PC-9 (cell line): ENCODE measurements around the gene PAAF1. TPM values are rescaled to one million over a fixed set of nuclear protein-coding genes. Genes with fewer than 3 reads are reported as not detected.

ENCODE experiments used
- BruUV-seq: library from RNA; stranded (reverse); fragments of 400-500 nt; replicated peaks from 2 replicates; lab custom pipeline; 2021; lab: Mats Ljungman, UMichigan
- CTCF ChIA-PET: fragments of 300-600 bp; sonication (Branson Sonifier 250); formaldehyde crosslinking; loops from one replicate; lab custom pipeline; 2022; ENCODE audit warnings: antibody characterized with exemption; lab: Charles Lee
- POLR2A ChIA-PET: fragments of 300-600 bp; sonication (Branson Sonifier 250); formaldehyde crosslinking; loops from one replicate; lab custom pipeline; 2022; ENCODE audit warnings: antibody characterized with exemption; ENCODE audit not compliant: unreplicated experiment; lab: Charles Lee
- DNase-seq, 2 experiments: peaks; one replicate each; pipeline versions ENCODE4 v3.0.0 to v3.0.0-alpha.2; 2015 to 2022; ENCODE audit warnings: mixed read lengths in 1 of 2
- H2AFZ ChIP-seq: fragments of 200-600 bp; sonication (generic); 2 replicates; pipeline ENCODE4 v1.8.1; 2017; ENCODE audit warnings: antibody characterized with exemption
- H3F3A ChIP-seq: fragments of 200-600 bp; sonication (generic); 2 replicates; pipeline ENCODE4 v1.8.1; 2017; ENCODE audit warnings: antibody characterized with exemption, mild to moderate bottlenecking, low read depth; ENCODE audit not compliant: insufficient read depth
- H3K27ac ChIP-seq: fragments of 200-600 bp; sonication (generic); 2 replicates; pipeline ENCODE4 v1.6.1; 2016; ENCODE audit warnings: mixed run types
- H3K27me3 ChIP-seq: fragments of 200-600 bp; sonication (generic); 2 replicates; pipeline ENCODE4 v1.6.1; 2016; ENCODE audit warnings: low read depth, mixed run types; ENCODE audit not compliant: insufficient read depth
- H3K36me3 ChIP-seq: fragments of 200-600 bp; sonication (generic); 2 replicates; pipeline ENCODE4 v1.6.1; 2016; ENCODE audit warnings: low read depth, mixed run types
- H3K4me1 ChIP-seq: fragments of 200-600 bp; sonication (generic); replicated peaks from 2 replicates; pipeline ENCODE4 v1.6.1; 2016; ENCODE audit warnings: mixed run types; ENCODE audit not compliant: insufficient read depth
- H3K4me2 ChIP-seq: fragments of 200-600 bp; sonication (generic); 2 replicates; pipeline ENCODE4 v1.6.1; 2017; ENCODE audit warnings: mixed run types
- H3K4me3 ChIP-seq: fragments of 200-600 bp; sonication (generic); 2 replicates; pipeline ENCODE4 v1.6.1; 2016; ENCODE audit warnings: mixed run types
- H3K79me2 ChIP-seq: fragments of 200-600 bp; sonication (generic); 2 replicates; pipeline ENCODE4 v1.6.1; 2017; ENCODE audit warnings: low read depth, mixed run types
- H3K9me2 ChIP-seq: fragments of 200-600 bp; sonication (generic); 2 replicates; pipeline ENCODE4 v1.8.1; 2017; ENCODE audit warnings: mild to moderate bottlenecking; ENCODE audit not compliant: insufficient read depth
- H3K9me3 ChIP-seq: fragments of 200-600 bp; sonication (generic); 2 replicates; pipeline ENCODE4 v1.8.1; 2016; ENCODE audit warnings: low read depth; ENCODE audit not compliant: insufficient read depth
- H4K20me1 ChIP-seq: fragments of 200-600 bp; sonication (generic); 2 replicates; pipeline ENCODE4 v1.8.1; 2017; ENCODE audit not compliant: insufficient read depth
- EZH2 ChIP-seq: fragments of 200-600 bp; sonication (generic); IDR thresholded peaks from 2 replicates; pipeline ENCODE4 v1.8.0; 2017; ENCODE audit warnings: antibody characterized with exemption, low read depth
- intact Hi-C: fragments of 100-400 bp; cut with micrococcal nuclease; formaldehyde crosslinking; loops from one replicate; pipeline ENCODE4 v1.10.0; 2022; ENCODE audit not compliant: unreplicated experiment
- total RNA-seq: library from RNA; stranded (reverse); gene quantifications from 2 replicates; pipeline ENCODE4 v1.2.3, GENCODE V29; 2021
- TF ChIP-seq, protein P1 (sequence below): fragments of 200-600 bp; sonication (generic); conservative IDR thresholded peaks from 2 replicates; pipeline ENCODE4 v1.6.1; 2017; ENCODE audit warnings: mixed run types, antibody characterized with exemption, mild to moderate bottlenecking, moderate library complexity

PAAF1 gene
- total RNA-seq, 1 experiment from 2014 or later: 30.0 TPM

- no peaks in the 10 kb centered on the region for H3K79me2 ChIP-seq
- peaks cover under 1% of the 10 kb centered on the region for H3F3A ChIP-seq
- H3K4me3 ChIP-seq: no peak overlapping the region
- no peaks in the 10 kb centered on the region for H3K27me3 ChIP-seq
- H3K36me3 ChIP-seq: peaks cover 19% of the 10 kb centered on the region; the same call in 1 of the 2 replicates
- ChIA-PET POLR2A (no interaction called here), CTCF (interaction anchor here (0.6 kb wide), 1 partner anchor 72 kb away, joined by 3 read pairs; the partner anchor contains the start of gene MRPL48)
- no peak for DNase-seq
- H3K4me2 ChIP-seq: no peak overlapping the region
- TF ChIP-seq EZH2: no peak
- TF ChIP-seq, protein P1, sequence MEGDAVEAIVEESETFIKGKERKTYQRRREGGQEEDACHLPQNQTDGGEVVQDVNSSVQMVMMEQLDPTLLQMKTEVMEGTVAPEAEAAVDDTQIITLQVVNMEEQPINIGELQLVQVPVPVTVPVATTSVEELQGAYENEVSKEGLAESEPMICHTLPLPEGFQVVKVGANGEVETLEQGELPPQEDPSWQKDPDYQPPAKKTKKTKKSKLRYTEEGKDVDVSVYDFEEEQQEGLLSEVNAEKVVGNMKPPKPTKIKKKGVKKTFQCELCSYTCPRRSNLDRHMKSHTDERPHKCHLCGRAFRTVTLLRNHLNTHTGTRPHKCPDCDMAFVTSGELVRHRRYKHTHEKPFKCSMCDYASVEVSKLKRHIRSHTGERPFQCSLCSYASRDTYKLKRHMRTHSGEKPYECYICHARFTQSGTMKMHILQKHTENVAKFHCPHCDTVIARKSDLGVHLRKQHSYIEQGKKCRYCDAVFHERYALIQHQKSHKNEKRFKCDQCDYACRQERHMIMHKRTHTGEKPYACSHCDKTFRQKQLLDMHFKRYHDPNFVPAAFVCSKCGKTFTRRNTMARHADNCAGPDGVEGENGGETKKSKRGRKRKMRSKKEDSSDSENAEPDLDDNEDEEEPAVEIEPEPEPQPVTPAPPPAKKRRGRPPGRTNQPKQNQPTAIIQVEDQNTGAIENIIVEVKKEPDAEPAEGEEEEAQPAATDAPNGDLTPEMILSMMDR: no peak
- intact Hi-C loops: no loop called here
- no peaks in the 10 kb centered on the region for H3K9me2 ChIP-seq
- no TSS peak for BruUV-seq
- H4K20me1 ChIP-seq: peaks cover 4% of the 10 kb centered on the region; the same call in 1 of the 2 replicates
- no peaks in the 10 kb centered on the region for H3K9me3 ChIP-seq
- no peak overlapping the region for H3K27ac ChIP-seq
- H3K4me1 ChIP-seq: peaks cover 4% of the 10 kb centered on the region
- no peak overlapping the region for H2AFZ ChIP-seq
Observed at GRCh38 chr11:73859671-73860070, 17.1 kb upstream of the PAAF1 start.

GRCh38 chr11:73860202-73860601 is 16.6 kb upstream of the PAAF1 start:
- Histone ChIP-seq H3K79me2 (no peaks in the 10 kb centered on the region), H2AFZ (no peak overlapping the region), H3K36me3 (peaks cover 19% of the 10 kb centered on the region; the same call in 1 of the 2 replicates), H3K4me1 (no peaks in the 10 kb centered on the region), H4K20me1 (peaks cover 4% of the 10 kb centered on the region; the same call in 1 of the 2 replicates), H3K27me3 (no peaks in the 10 kb centered on the region), H3K27ac (no peak overlapping the region), H3K4me2 (no peak overlapping the region), H3F3A (no peaks in the 10 kb centered on the region; the same call in 1 of the 2 replicates), H3K9me3 (no peaks in the 10 kb centered on the region), H3K9me2 (no peaks in the 10 kb centered on the region), H3K4me3 (no peak overlapping the region)
- ChIA-PET CTCF (no interaction called here), POLR2A (no interaction called here)
- intact Hi-C loops: no loop called here
- no peak for TF ChIP-seq EZH2
- TF ChIP-seq, protein P1: no peak
- no TSS peak for BruUV-seq
- no peak for DNase-seq

GRCh38 chr11:73862986-73863385 is 13.8 kb upstream of the PAAF1 start:
- H3K4me3 ChIP-seq: no peak overlapping the region
- intact Hi-C loops: no loop called here
- 0 out of 2 replicates have a peak, but pooled peaks cover 5% of the 10 kb centered on the region for H3K4me1 ChIP-seq
- no peaks in the 10 kb centered on the region for H3K9me2 ChIP-seq
- no peak overlapping the region for H2AFZ ChIP-seq
- TF ChIP-seq, protein P1: no peak
- TF ChIP-seq EZH2: no peak
- peaks cover 8% of the 10 kb centered on the region; the same call in 1 of the 2 replicates for H4K20me1 ChIP-seq
- ChIA-PET POLR2A (no interaction called here), CTCF (no interaction called here)
- H3F3A ChIP-seq: peaks cover 17% of the 10 kb centered on the region; the same call in 1 of the 2 replicates
- no TSS peak for BruUV-seq
- no peaks in the 10 kb centered on the region for H3K79me2 ChIP-seq
- no peak for DNase-seq
- no peak overlapping the region for H3K27ac ChIP-seq
- H3K4me2 ChIP-seq: no peak overlapping the region
- H3K36me3 ChIP-seq: peaks cover 19% of the 10 kb centered on the region; the same call in 1 of the 2 replicates
- no peaks in the 10 kb centered on the region for H3K27me3 ChIP-seq
- H3K9me3 ChIP-seq: no peaks in the 10 kb centered on the region
